Right ventricle myocardium superior (tissue), 1 donor: ENCODE measurements around the gene OR13J1. TPM values are rescaled to one million over a fixed set of nuclear protein-coding genes. Genes with fewer than 3 reads are reported as not detected.
"Not testable (repeated sequence)": the region's sequence is repeated elsewhere in the genome, so short reads cannot be mapped to it uniquely, and the experiment has no call there.

Experiments
- ATAC-seq: fragments of 200-7000 bp; cut with Tn5 transposase; one replicate; pipeline ENCODE4 v1.9.1; 2020; ENCODE audit warnings: mild to moderate bottlenecking; ENCODE audit not compliant: poor library complexity
- DNase-seq: peaks from one replicate; pipeline ENCODE4 v3.0.0-alpha.2; 2020
- intact Hi-C: fragments of 100-400 bp; cut with DNase I; formaldehyde crosslinking; loops from one replicate; pipeline ENCODE4 v1.11.2; 2022
- total RNA-seq: library from RNA; stranded (reverse); fragmentation: NEBNext Ultra II Directional; extraction: Animal tissue kit (Norgen Biotek cat#: 25700); gene quantifications from one replicate; pipeline ENCODE4 v1.2.1, GENCODE V29; 2021
- donor health status: DM: no; HTN: yes; CAD: no; lungs with severe emphysema.

The OR13J1 gene
- total RNA-seq, 1 donor from 2014 or later = not detected

- intact Hi-C loops = loop anchor here (5.0 kb wide), 1 partner anchor 36 kb away; no protein-coding TSS in a partner anchor
- DNase-seq (peak; percentile 94), ATAC-seq (peak; percentile 54)
Observed at GRCh38 chr9:35905912-35906679, 35.9 kb upstream of the OR13J1 start, which contains the start of gene HRCT1. TSS of gene HRCT1 (plus strand) at chr9:35906202. CDS start at chr9:35906288, 86 bp downstream.

DNA sequence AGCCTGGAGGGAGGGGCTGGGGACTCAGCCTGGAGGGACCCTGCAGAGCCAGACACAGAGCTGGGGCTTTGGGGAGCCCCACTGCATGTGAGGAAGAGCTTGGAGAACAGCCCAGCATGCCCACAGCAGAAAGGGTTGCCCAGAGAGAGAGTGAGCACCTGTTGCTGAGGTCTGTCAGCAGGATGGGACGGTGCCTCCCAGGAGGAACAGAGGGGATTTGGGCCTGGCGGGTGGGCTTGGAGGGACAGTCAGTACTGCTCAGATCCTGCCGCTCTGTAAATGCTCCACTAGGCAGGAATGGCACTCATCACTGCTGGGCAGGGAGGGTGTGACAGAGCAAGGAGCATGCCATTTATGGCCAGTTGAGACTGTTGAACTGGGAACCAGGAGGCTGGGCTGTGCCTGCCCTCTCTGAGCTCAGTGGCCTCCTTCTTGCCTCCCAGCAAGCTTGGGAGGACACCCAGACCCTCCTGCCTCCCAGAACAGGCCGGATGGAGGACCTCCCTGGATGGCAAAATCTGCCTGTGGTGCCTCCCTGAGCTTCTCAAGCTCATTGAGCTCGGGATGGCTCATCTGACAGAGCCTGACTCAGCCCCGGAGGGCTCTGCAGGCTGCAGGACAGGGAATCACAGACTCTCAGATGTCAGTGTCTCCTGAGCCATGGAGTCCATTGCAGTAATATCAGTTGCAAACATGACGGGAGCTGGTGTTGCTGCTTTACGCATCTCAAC, 35.0 kb upstream of the OR13J1 start:
- ATAC-seq = no peak
- no peak for DNase-seq
- intact Hi-C loops = loop anchor here (5.0 kb wide), 1 partner anchor 37 kb away; no protein-coding TSS in a partner anchor

GRCh38 chr9:35904338-35904737, 34.1 kb upstream of the OR13J1 start:
- DNase-seq (no peak), ATAC-seq (no peak)
- intact Hi-C loops = loop anchor here (5.0 kb wide), 1 partner anchor 118 kb away; no protein-coding TSS in a partner anchor

GRCh38 chr9:35903049-35903448, 32.8 kb upstream of the OR13J1 start:
- ATAC-seq (no peak), DNase-seq (no peak)
- intact Hi-C loops = loop anchor here (5.0 kb wide), 1 partner anchor 119 kb away; no protein-coding TSS in a partner anchor

- no peak for ATAC-seq
- intact Hi-C loops = no loop called here
Observed at GRCh38 chr9:35899021-35899420, 28.8 kb upstream of the OR13J1 start.

DNA sequence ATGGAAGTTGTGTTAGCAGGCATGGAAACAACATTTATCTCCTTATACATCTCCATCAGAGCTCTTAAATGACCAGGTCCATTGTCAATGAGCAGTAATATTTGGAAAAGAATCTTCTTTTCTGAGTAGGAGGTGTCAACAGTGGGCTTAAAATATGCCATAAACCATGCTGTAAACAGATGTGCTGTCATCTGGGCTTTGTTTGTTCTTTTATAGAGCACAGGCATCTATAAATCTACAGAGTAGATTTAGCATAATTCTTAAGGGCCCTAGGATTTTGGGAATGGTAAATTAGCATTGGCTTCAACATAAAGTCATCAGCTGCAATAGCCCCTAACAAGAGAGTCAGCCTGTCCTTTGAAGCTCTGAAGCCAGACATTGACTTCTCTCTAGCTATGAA, 28.1 kb upstream of the OR13J1 start:
- intact Hi-C loops = no loop called here

More at GRCh38 chr9:35899021-35899420, 28.8 kb upstream of the OR13J1 start:
- DNase-seq = no peak

DNA sequence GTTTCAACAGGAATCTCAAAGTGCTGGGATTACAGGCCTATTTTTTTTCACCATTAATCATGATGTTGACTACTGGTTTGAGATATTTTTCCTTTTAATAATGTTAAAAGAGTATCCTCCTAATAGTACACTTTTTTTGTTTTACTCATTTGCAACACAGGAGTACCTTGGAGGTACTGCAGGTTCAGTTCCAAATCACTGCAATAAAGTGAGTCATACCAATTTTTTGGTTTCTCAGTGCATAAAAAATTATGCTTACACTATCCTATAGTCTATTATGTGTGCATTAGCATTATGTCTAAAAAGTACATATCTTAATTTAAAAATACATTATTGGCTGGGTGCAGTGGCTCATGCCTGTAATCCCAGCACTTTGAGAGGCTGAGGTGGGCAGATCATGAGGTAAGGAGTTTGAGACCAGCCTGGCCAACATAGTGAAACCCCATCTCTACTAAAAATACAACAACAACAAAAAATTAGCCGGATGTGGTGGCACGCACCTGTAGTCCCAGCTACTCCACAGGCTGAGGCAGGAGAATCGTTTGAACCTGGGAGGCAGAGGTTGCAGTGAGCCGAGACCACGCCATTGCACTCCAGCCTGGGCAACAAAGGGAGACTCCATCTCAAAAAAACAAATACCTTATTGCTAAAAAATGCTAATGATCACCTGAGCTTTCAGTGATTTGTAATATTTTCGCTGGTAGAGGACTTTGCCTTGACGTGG, 27.3 kb upstream of the OR13J1 start:
- intact Hi-C loops, DNase-seq, ATAC-seq: not testable (repeated sequence)

More for the DNA sequence above, 28.1 kb upstream of the OR13J1 start:
- DNase-seq = no peak
- no peak for ATAC-seq

- DNase-seq (no peak), ATAC-seq (no peak)
- intact Hi-C loops = no loop called here
Observed at GRCh38 chr9:35896570-35896969, 26.4 kb upstream of the OR13J1 start.

DNA sequence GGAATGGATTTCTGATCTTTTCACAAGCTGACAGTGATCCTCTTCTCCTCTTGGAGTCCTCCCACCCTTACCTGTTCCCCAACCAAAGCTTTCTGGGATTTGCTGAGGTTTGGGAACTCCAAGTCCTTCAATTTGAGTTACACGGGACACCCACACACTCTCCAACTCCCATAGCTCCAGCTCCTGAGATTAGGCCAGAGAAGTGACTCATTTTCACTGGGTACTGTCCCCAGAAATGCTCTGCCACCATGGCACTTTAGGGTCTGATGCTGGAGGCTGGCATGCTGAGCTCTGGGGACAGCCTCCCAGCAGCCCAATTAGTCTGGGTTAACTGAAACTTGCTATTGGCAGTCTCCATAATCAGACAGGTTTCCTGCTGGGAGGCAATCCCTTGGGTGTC, 21.9 kb upstream of the OR13J1 start:
- intact Hi-C loops = no loop called here
- DNase-seq = no peak
- no peak for ATAC-seq

DNA sequence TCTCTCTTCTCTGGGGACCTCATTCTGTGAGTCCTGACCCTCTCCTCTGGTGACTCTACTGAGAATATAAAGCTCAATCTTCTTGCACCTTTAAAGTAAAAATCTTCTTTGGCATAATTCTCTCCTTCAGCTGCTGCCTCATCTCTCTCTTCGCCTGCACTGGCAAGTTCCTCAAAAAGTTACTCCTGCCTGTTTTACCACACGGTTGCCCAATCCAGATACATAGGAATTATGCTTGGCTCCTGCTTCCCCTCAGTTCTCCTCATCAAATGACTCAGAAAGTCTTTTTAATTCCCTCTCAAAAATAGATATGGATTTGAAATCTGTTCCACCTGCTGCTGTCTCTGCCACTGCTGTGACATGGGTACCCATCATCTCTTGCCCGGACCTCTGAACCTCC, 21.4 kb upstream of the OR13J1 start:
- intact Hi-C loops = no loop called here
- ATAC-seq (no peak), DNase-seq (no peak)

DNA sequence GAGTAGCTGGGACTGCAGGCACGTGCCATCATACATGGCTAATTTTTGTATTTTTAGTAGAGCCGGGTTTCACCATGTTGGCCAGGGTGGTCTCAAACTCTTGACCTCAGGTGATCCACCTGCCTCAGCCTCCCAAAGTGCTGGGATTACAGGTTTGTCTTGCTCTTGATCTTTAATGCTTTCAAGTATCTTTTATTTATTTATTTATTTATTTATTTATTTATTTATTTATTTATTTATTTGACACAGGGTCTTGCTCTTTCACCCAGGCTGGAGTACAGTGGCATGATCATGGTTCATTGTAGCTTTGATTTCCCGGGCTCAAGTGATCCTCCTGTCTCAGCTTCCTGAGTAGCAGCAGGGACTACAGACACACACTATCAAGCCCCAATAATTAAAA, 14.7 kb upstream of the OR13J1 start:
- DNase-seq, ATAC-seq: not testable (repeated sequence)
- intact Hi-C loops = loop anchor here (10.0 kb wide), 1 partner anchor 240 kb away; no protein-coding TSS in a partner anchor

DNA sequence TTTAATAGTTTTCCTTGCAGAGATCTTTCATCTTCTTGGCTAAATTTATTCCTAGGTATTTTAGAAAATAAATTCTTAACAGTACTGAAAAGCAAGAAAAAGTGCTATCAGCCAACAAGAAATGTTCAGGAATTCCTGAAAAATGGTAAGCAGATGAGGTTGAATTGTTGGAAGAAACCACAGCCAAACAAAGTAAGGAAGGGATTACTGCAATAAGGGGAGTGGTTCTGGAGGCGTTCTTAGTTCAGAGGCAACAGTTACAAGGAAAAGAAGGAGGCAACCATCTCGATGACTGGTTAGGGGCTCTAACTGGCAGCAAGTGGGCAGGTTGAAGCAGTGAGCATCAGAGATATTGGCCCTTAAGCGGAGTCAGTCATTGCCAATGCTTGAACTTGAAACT, 12.8 kb upstream of the OR13J1 start:
- intact Hi-C loops = loop anchor here (2.0 to 10.0 kb wide), 2 partner anchors 92 to 238 kb away; partner anchors contain the start of gene NPR2
- ATAC-seq = no peak
- DNase-seq = no peak

GRCh38 chr9:35882263-35882848, 12.2 kb upstream of the OR13J1 start:
- intact Hi-C loops = loop anchor here (2.0 to 10.0 kb wide), 2 partner anchors 92 to 238 kb away; partner anchors contain the start of gene NPR2
- DNase-seq (peak; percentile 91), ATAC-seq (peak; percentile 95)

- ATAC-seq (no peak), DNase-seq (no peak)
- intact Hi-C loops = no loop called here
Observed at GRCh38 chr9:35872505-35872904, 2.3 kb upstream of the OR13J1 start.

- intact Hi-C loops = no loop called here
- no peak for ATAC-seq
- DNase-seq = no peak
Observed at GRCh38 chr9:35871545-35871944, 1.3 kb upstream of the OR13J1 start.

- ATAC-seq = no peak
- intact Hi-C loops = no loop called here
- DNase-seq = no peak
Observed at GRCh38 chr9:35869621-35870216, 482 bp downstream of the OR13J1 start.

DNA sequence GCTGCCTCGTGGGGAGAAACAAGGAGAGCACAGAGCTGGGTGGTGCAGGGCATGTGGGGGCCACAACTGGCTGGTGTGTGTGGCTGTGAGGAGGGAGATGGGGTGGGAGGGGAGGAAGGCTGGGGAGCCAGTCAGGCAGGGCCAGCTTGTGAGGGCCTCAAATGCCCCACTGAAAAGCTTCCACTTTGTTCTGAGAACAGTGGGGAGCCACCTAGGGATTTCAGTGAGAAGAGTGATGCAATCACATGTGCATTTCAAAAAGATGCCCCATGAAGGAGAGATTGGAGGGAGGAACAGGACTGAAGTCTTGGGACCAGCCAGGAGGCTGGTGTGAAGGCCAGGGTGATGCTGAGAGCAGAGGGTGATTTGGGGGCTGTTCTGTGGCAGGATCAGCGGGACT, 1.3 kb downstream of the OR13J1 start:
- DNase-seq (no peak), ATAC-seq (no peak)
- intact Hi-C loops = no loop called here

- DNase-seq = no peak
- ATAC-seq = no peak
- intact Hi-C loops = no loop called here
Observed at GRCh38 chr9:35867538-35867937, 2.7 kb downstream of the OR13J1 start.
